ENCODE measurements around the gene LBHD1. TPM values are rescaled to one million over a fixed set of nuclear protein-coding genes. Genes with fewer than 3 reads are reported as not detected.
A peak's percentile ranks its signal among the peaks of the same experiment; 100 is the strongest.

LBHD1 gene
- total RNA-seq, 1 donor from 2014 or later, result 1.0 TPM

DNA sequence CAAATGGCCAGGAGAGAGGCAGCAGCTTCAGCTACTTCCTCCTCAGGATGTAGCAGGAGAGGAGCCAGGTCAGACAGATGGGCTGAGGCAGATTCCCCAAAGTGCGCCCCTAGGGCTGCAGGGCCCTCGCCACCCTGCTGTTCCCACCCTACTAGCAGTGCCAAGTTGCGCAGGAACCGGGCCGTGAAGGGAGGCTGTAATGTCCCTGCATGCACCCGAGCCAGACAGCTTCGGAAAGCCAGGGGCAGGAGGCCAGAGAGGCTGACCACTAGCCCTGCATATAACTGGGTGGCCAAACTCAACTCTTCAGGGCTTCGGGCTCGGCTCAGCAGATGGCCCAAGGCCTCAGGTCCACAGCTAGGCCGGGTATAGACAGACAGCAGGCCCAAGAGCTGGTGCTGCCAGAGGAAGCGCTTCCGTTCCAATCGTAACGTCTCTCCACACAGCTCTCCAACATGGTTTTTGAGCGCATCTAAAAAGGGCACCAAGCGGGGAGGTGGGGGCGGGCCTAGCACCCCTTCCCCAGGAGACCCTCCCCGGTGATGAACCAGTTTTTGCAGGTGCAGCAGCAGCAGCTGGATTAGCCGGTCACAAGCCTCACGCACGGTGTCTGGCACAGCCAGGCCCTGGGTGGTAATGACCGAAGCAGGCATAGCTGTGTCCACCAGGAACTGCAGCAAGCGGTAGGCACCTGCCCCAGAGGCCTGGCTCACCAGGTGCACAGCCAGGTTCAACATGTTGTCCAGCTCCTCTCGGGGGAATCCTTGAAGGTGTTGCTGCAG lies 23.7 kb downstream of the LBHD1 start:
- Histone ChIP-seq H3K4me1 (ENCODE audit: control insufficient read depth in 3 of 3, insufficient read depth in 3 of 3, low read length in 3 of 3) (peaks cover 34 to 44% (median 39%) of the 10 kb centered on the region in 3 donors), H3K9me3 (ENCODE audit: control insufficient read depth in 3 of 3, low read length in 3 of 3) (no peaks in the 10 kb centered on the region)

GRCh38 chr11:62647609-62648005 lies 24.5 kb downstream of the LBHD1 start:
- H3K4me3 ChIP-seq (ENCODE audit: low read length in 3 of 3), result no peak overlapping the region

More for the DNA sequence above, 23.7 kb downstream of the LBHD1 start:
- H3K27me3 ChIP-seq (ENCODE audit: control insufficient read depth in 3 of 3, insufficient read depth in 3 of 3, low read length in 3 of 3), result no peaks in the 10 kb centered on the region
- no peak overlapping the region for H3K9ac ChIP-seq (ENCODE audit: low read depth in 1 of 3, low read length in 3 of 3)
- peaks cover 25 to 33% (median 26%) of the 10 kb centered on the region in 3 donors for H3K36me3 ChIP-seq (ENCODE audit: control insufficient read depth in 3 of 3, insufficient read depth in 3 of 3, low read length in 3 of 3)
- H3K27ac ChIP-seq (ENCODE audit: low read depth, low read length), result no peak overlapping the region
- H3K4me3 ChIP-seq (ENCODE audit: low read length in 3 of 3), result no peak overlapping the region

DNA sequence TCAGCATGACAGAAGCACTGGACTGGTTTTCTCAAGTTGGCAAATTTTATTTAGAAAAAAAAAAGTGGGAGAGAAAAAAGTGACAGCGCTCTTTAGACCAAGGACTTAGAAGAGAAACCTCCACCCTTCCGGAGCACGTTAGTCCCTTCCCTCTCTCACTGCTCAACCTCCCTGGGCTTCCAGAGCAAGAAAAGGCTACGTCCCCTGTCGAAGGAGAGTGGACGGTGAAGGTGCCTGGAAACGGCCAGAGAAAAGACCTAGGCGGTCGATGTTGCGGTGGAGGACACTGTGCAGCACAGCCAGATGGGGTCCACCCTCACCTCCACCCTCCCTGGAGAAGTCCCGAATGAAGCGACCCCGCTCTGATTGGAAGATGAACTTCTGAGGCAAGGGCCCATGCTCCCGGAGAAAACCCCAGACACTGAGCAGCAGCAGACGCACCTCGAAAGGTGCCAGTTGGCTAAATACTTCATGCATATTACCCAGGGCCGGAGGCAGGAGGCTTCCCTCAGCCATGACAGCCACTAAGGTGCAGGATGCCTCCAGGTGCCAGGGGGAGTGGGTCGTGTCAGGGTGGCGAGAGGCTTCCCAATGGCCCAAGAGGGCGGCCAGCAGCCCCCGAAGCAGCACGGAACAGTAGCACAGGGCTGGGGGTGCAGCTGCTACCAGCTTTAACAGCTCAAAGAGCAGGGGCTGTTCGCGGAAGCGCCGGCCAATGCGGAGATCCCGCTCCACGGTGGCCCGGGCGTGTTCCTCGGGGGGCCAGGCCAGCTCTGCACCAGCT lies 25.1 kb downstream of the LBHD1 start:
- Histone ChIP-seq H3K4me1 (ENCODE audit: control insufficient read depth in 3 of 3, insufficient read depth in 3 of 3, low read length in 3 of 3) (peaks cover 27 to 36% (median 29%) of the 10 kb centered on the region in 3 donors), H3K9me3 (ENCODE audit: control insufficient read depth in 3 of 3, low read length in 3 of 3) (no peaks in the 10 kb centered on the region), H3K4me3 (ENCODE audit: low read length in 3 of 3) (peak overlapping the region; percentile 56 to 60 (median 59)), H3K27ac (ENCODE audit: low read depth, low read length) (peak overlapping the region; percentile 1), H3K36me3 (ENCODE audit: control insufficient read depth in 3 of 3, insufficient read depth in 3 of 3, low read length in 3 of 3) (peaks cover 25 to 39% (median 26%) of the 10 kb centered on the region in 3 donors), H3K9ac (ENCODE audit: low read depth in 1 of 3, low read length in 3 of 3) (peak overlapping the region; percentile 20 to 60 (median 29)), H3K27me3 (ENCODE audit: control insufficient read depth in 3 of 3, insufficient read depth in 3 of 3, low read length in 3 of 3) (no peaks in the 10 kb centered on the region)

More at GRCh38 chr11:62647609-62648005, 24.5 kb downstream of the LBHD1 start:
- no peak overlapping the region for H3K27ac ChIP-seq (ENCODE audit: low read depth, low read length)
- no peaks in the 10 kb centered on the region for H3K9me3 ChIP-seq (ENCODE audit: control insufficient read depth in 3 of 3, low read length in 3 of 3)
- peaks cover 25 to 38% (median 26%) of the 10 kb centered on the region in 3 donors for H3K36me3 ChIP-seq (ENCODE audit: control insufficient read depth in 3 of 3, insufficient read depth in 3 of 3, low read length in 3 of 3)
- H3K27me3 ChIP-seq (ENCODE audit: control insufficient read depth in 3 of 3, insufficient read depth in 3 of 3, low read length in 3 of 3), result no peaks in the 10 kb centered on the region
- peaks cover 33 to 40% (median 35%) of the 10 kb centered on the region in 3 donors for H3K4me1 ChIP-seq (ENCODE audit: control insufficient read depth in 3 of 3, insufficient read depth in 3 of 3, low read length in 3 of 3)
- no peak overlapping the region for H3K9ac ChIP-seq (ENCODE audit: low read depth in 1 of 3, low read length in 3 of 3)

- Histone ChIP-seq H3K9me3 (ENCODE audit: control insufficient read depth in 3 of 3, low read length in 3 of 3) (no peaks in the 10 kb centered on the region), H3K36me3 (ENCODE audit: control insufficient read depth in 3 of 3, insufficient read depth in 3 of 3, low read length in 3 of 3) (peaks cover 25 to 39% (median 26%) of the 10 kb centered on the region in 3 donors), H3K27me3 (ENCODE audit: control insufficient read depth in 3 of 3, insufficient read depth in 3 of 3, low read length in 3 of 3) (no peaks in the 10 kb centered on the region), H3K9ac (ENCODE audit: low read depth in 1 of 3, low read length in 3 of 3) (peak within 1 kb of the TSS; percentile 94 to 97 (median 96)), H3K4me1 (ENCODE audit: control insufficient read depth in 3 of 3, insufficient read depth in 3 of 3, low read length in 3 of 3) (peaks cover 23 to 32% (median 24%) of the 10 kb centered on the region in 3 donors), H3K27ac (ENCODE audit: low read depth, low read length) (peak within 1 kb of the TSS; percentile 92), H3K4me3 (ENCODE audit: low read length in 3 of 3) (peak within 1 kb of the TSS; percentile 94 to 98 (median 96))
Observed at GRCh38 chr11:62645946-62646824, 25.9 kb downstream of the LBHD1 start, which contains the start of gene GANAB. Gene GANAB, minus strand, starts transcription at chr11:62646613. Its CDS starts 14 bp downstream, at chr11:62646599.

DNA sequence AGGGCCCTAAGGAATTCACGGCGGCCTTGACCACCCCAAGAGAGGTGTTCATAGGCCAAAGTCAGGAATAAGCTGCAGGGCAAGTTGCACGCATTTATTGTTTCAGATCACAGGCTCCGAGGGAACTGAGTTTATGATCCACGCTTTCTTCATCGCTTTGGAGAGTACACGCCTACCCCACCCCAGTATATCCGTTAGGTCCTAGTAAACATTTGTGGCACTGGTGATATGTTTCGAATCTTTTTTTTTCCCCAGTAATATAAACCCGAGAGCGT lies 26.5 kb downstream of the LBHD1 start:
- peak overlapping the region; percentile 94 to 97 (median 96) for H3K9ac ChIP-seq (ENCODE audit: low read depth in 1 of 3, low read length in 3 of 3)
- H3K4me1 ChIP-seq (ENCODE audit: control insufficient read depth in 3 of 3, insufficient read depth in 3 of 3, low read length in 3 of 3), result peaks cover 23 to 32% (median 24%) of the 10 kb centered on the region in 3 donors
- peaks cover 25 to 39% (median 26%) of the 10 kb centered on the region in 3 donors for H3K36me3 ChIP-seq (ENCODE audit: control insufficient read depth in 3 of 3, insufficient read depth in 3 of 3, low read length in 3 of 3)
- peak overlapping the region; percentile 94 to 98 (median 96) for H3K4me3 ChIP-seq (ENCODE audit: low read length in 3 of 3)
- H3K9me3 ChIP-seq (ENCODE audit: control insufficient read depth in 3 of 3, low read length in 3 of 3), result no peaks in the 10 kb centered on the region
- H3K27ac ChIP-seq (ENCODE audit: low read depth, low read length), result peak overlapping the region; percentile 92
- no peaks in the 10 kb centered on the region for H3K27me3 ChIP-seq (ENCODE audit: control insufficient read depth in 3 of 3, insufficient read depth in 3 of 3, low read length in 3 of 3)

- no peak overlapping the region for H3K9ac ChIP-seq (ENCODE audit: low read depth in 1 of 3, low read length in 3 of 3)
- peaks cover 24 to 37% (median 25%) of the 10 kb centered on the region in 3 donors for H3K36me3 ChIP-seq (ENCODE audit: control insufficient read depth in 3 of 3, insufficient read depth in 3 of 3, low read length in 3 of 3)
- no peaks in the 10 kb centered on the region for H3K27me3 ChIP-seq (ENCODE audit: control insufficient read depth in 3 of 3, insufficient read depth in 3 of 3, low read length in 3 of 3)
- no peak overlapping the region for H3K27ac ChIP-seq (ENCODE audit: low read depth, low read length)
- no peaks in the 10 kb centered on the region for H3K9me3 ChIP-seq (ENCODE audit: control insufficient read depth in 3 of 3, low read length in 3 of 3)
- peaks cover 23 to 32% (median 24%) of the 10 kb centered on the region in 3 donors for H3K4me1 ChIP-seq (ENCODE audit: control insufficient read depth in 3 of 3, insufficient read depth in 3 of 3, low read length in 3 of 3)
- H3K4me3 ChIP-seq (ENCODE audit: low read length in 3 of 3), result no peak overlapping the region
Observed at GRCh38 chr11:62644220-62644619, 27.8 kb downstream of the LBHD1 start.

GRCh38 chr11:62632492-62632891 lies 39.6 kb downstream of the LBHD1 start:
- H3K9ac ChIP-seq (ENCODE audit: low read depth in 1 of 3, low read length in 3 of 3), result no peak overlapping the region
- H3K4me3 ChIP-seq (ENCODE audit: low read length in 3 of 3), result no peak overlapping the region
- H3K9me3 ChIP-seq (ENCODE audit: control insufficient read depth in 3 of 3, low read length in 3 of 3), result no peaks in the 10 kb centered on the region
- H3K36me3 ChIP-seq (ENCODE audit: control insufficient read depth in 3 of 3, insufficient read depth in 3 of 3, low read length in 3 of 3), result peaks cover 75 to 77% (median 76%) of the 10 kb centered on the region in 3 donors
- no peak overlapping the region for H3K27ac ChIP-seq (ENCODE audit: low read depth, low read length)
- no peaks in the 10 kb centered on the region for H3K4me1 ChIP-seq (ENCODE audit: control insufficient read depth in 3 of 3, insufficient read depth in 3 of 3, low read length in 3 of 3)
- no peaks in the 10 kb centered on the region for H3K27me3 ChIP-seq (ENCODE audit: control insufficient read depth in 3 of 3, insufficient read depth in 3 of 3, low read length in 3 of 3)

DNA sequence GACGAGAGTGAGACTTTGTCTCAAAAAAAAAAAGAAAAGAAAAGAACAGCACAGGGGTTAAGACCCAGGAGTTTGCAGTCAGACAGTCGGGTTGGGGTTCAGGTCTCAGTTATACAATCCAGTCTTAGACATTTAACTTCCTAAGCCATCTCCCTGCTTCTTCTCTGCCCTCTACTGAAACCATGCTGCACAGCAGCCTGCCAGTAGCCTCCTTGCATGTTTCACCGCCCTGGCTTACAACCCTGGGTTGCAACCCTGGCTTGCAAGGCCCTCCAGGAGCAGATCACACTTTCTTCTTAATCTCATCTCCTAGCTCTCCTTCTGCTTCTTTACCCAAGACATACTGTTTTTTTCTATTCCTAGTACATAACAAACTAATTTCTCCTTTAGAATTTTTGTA lies 44.4 kb downstream of the LBHD1 start:
- no peaks in the 10 kb centered on the region for H3K9me3 ChIP-seq (ENCODE audit: control insufficient read depth in 3 of 3, low read length in 3 of 3)
- H3K9ac ChIP-seq (ENCODE audit: low read depth in 1 of 3, low read length in 3 of 3), result no peak overlapping the region
- H3K4me3 ChIP-seq (ENCODE audit: low read length in 3 of 3), result no peak overlapping the region
- peaks cover 66 to 72% (median 70%) of the 10 kb centered on the region in 3 donors for H3K36me3 ChIP-seq (ENCODE audit: control insufficient read depth in 3 of 3, insufficient read depth in 3 of 3, low read length in 3 of 3)
- no peaks in the 10 kb centered on the region for H3K4me1 ChIP-seq (ENCODE audit: control insufficient read depth in 3 of 3, insufficient read depth in 3 of 3, low read length in 3 of 3)
- H3K27me3 ChIP-seq (ENCODE audit: control insufficient read depth in 3 of 3, insufficient read depth in 3 of 3, low read length in 3 of 3), result no peaks in the 10 kb centered on the region
- H3K27ac ChIP-seq (ENCODE audit: low read depth, low read length), result no peak overlapping the region

DNA sequence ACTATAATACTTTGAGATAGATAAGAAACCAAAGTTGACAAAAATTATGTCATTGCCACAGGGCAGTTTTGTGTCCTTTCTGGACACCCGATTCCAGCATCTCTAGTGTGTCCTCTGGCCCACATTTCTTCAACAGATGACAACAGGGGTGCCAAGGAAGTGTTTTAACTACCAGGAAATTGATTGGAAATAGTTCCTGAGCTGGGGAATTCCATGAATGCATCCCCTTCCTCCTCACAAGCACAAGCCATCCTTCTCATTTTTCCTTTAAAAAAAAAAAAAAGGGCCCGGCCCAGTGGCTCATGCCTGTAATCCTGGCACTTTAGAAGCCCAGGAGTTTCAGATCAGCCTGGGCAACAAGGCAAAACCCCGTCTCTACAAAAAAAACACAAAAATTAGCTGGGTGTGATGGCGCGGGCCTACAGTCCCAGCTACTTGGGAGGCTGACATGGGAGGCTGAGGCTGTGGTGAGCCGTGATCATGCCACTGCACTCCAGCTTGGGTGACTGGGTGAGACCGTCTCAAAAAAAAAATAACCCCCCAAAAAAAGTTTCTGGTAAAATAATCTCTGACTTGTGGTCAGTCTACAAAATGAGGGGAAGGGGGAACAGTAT lies 49.5 kb downstream of the LBHD1 start:
- Histone ChIP-seq H3K4me3 (ENCODE audit: low read length in 3 of 3) (peak overlapping the region; percentile 71 to 91 (median 83)), H3K27ac (ENCODE audit: low read depth, low read length) (peak overlapping the region; percentile 89), H3K36me3 (ENCODE audit: control insufficient read depth in 3 of 3, insufficient read depth in 3 of 3, low read length in 3 of 3) (peaks cover 23 to 30% (median 26%) of the 10 kb centered on the region in 3 donors), H3K9me3 (ENCODE audit: control insufficient read depth in 3 of 3, low read length in 3 of 3) (no peaks in the 10 kb centered on the region), H3K9ac (ENCODE audit: low read depth in 1 of 3, low read length in 3 of 3) (peak overlapping the region; percentile 63 to 87 (median 66)), H3K27me3 (ENCODE audit: control insufficient read depth in 3 of 3, insufficient read depth in 3 of 3, low read length in 3 of 3) (no peaks in the 10 kb centered on the region), H3K4me1 (ENCODE audit: control insufficient read depth in 3 of 3, insufficient read depth in 3 of 3, low read length in 3 of 3) (peaks cover 12 to 16% (median 15%) of the 10 kb centered on the region in 3 donors)
